Right ventricle myocardium inferior (tissue), 1 donor: ENCODE measurements around the gene AOX1. TPM values are rescaled to one million over a fixed set of nuclear protein-coding genes. Genes with fewer than 3 reads are reported as not detected.
"Not testable (repeated sequence)": the region's sequence is repeated elsewhere in the genome, so short reads cannot be mapped to it uniquely, and the experiment has no call there.

Experiments used
- ATAC-seq: fragments of 200-7000 bp; cut with Tn5 transposase; one replicate; pipeline ENCODE4 v1.9.1; 2020; ENCODE audit warnings: mild to moderate bottlenecking, moderate library complexity
- DNase-seq: peaks from one replicate; pipeline ENCODE4 v3.0.0; 2021; ENCODE audit errors: missing footprints
- intact Hi-C: fragments of 100-400 bp; cut with DNase I; formaldehyde crosslinking; loops from one replicate; pipeline ENCODE4 v1.11.0; 2022
- total RNA-seq: library from RNA; stranded (reverse); fragmentation: NEBNext Ultra II Directional; extraction: Animal tissue kit (Norgen Biotek cat#: 25700); gene quantifications from one replicate; pipeline ENCODE4 v1.2.1, GENCODE V29; 2021
- donor health status: DM: no; HTN: yes; CAD: no; lungs with severe emphysema.

Gene AOX1
- total RNA-seq, 1 donor from 2014 or later = 7.5 TPM

- no peak for ATAC-seq
- intact Hi-C loops = no loop called here
- no peak for DNase-seq
Measured at GRCh38 chr2:200658278-200658864, 72.6 kb downstream of the AOX1 start.

DNA sequence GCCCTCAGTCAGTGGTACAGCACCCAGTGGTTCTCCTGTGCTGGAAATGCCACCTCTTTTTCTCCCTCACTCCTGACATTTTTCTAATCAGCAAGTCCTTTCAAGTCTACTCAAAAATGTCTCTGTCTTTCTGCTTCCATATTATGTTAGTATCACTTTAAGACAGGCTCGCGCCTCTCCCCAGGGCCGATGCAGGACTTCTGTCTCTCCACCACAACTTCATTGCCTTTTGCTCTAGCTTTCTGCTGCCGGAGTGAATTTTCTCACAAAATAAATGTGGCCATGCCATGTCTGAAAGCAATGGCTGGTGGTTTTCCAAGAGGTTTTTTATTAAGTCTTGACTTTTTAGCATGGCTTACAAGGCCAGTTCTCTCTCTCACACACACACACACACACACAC, 73.6 kb downstream of the AOX1 start:
- ATAC-seq = no peak
- intact Hi-C loops = no loop called here
- DNase-seq = no peak

GRCh38 chr2:200661477-200661876, 75.7 kb downstream of the AOX1 start:
- DNase-seq = no peak
- no peak for ATAC-seq
- intact Hi-C loops = no loop called here

DNA sequence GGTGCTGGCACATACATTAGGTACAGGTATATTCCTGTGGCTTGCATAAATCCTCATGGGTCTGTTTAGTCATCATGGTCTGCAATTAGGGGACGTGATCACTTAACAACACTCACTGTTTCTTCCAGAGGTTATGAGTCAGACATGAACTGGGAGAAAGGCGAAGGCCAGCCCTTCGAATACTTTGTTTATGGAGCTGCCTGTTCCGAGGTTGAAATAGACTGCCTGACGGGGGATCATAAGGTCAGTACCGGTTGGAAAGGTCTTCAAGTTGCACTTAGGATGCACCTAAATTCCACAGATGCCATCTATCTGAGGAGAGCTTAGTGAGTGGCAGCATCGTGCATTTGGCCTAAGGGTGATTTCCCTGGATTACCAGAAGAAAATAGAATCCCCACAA, 76.9 kb downstream of the AOX1 start:
- no peak for DNase-seq
- ATAC-seq = no peak
- intact Hi-C loops = no loop called here

- DNase-seq (no peak), ATAC-seq (no peak)
- intact Hi-C loops = no loop called here
Measured at GRCh38 chr2:200664770-200665494, 79.1 kb downstream of the AOX1 start.

GRCh38 chr2:200665626-200666453, 80.0 kb downstream of the AOX1 start:
- ATAC-seq (no peak), DNase-seq (no peak)
- intact Hi-C loops = no loop called here

DNA sequence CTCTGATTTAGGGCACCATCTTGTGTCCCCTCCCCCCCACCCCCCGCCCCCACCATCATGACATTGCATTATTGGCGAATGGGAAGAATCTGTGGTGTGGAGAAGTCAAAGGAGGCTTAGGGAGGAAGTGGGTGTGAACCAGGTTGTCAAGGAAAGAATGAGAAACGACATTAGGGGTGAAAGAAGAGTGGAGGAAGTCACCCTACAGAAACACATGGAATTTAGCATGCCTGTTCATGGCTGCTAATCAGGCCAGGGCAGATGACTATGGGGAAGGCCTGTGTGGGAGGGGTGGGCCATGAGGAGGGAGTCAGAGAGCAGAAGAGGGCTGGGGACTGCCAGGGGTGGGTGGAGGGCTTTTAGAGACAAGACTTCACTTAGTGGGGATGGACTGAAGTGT, 81.6 kb downstream of the AOX1 start:
- ATAC-seq (no peak), DNase-seq (no peak)
- intact Hi-C loops = no loop called here

GRCh38 chr2:200668478-200668877, 82.7 kb downstream of the AOX1 start:
- intact Hi-C loops = no loop called here
- DNase-seq (no peak), ATAC-seq (no peak)

DNA sequence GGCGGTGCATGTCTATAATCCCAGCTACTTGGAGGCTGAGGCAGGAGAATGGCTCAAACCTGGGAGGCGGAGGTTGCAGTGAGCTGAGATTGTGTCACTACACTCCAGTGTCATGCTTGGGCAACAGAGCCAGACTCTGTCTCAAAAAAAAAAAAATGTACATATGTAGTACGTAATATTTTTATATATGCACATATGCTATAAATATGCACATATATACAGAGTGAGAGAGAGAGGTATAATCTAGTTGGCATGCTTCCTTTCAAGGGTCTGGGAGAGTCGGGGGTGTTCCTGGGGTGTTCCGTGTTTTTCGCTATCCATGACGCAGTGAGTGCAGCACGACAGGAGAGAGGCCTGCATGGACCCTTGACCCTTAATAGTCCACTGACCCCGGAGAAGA, 83.5 kb downstream of the AOX1 start:
- intact Hi-C loops = no loop called here
- no peak for ATAC-seq
- no peak for DNase-seq

DNA sequence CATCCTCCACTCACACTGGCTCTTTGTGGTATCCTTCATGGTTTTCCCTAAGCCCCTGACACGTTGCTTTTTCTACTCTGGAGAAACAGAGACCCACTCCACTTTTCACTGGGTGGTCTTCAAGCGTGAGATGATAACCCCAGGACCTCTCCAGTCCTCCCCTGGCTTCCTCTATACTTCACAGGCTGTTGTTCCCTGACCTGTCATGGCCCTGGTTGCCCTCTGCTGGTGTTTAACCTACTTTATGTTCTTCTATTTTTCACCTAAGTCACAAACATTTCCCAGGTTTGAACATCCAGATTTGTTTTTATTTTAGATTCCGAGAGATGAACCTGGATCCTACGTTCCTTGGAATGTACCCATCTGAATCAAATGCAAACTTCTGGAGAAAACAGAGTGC, 84.5 kb downstream of the AOX1 start:
- ATAC-seq (peak; percentile 23), DNase-seq (no peak)
- intact Hi-C loops = no loop called here

- ATAC-seq = no peak
- intact Hi-C loops = no loop called here
Measured at GRCh38 chr2:200670751-200671150, 84.9 kb downstream of the AOX1 start.

GRCh38 chr2:200673191-200673590, 87.4 kb downstream of the AOX1 start:
- intact Hi-C loops = no loop called here
- ATAC-seq (no peak), DNase-seq (no peak)

More at GRCh38 chr2:200670751-200671150, 84.9 kb downstream of the AOX1 start:
- no peak for DNase-seq

- ATAC-seq (no peak), DNase-seq (no peak)
- intact Hi-C loops = no loop called here
Measured at GRCh38 chr2:200674837-200675236, 89.0 kb downstream of the AOX1 start.

DNA sequence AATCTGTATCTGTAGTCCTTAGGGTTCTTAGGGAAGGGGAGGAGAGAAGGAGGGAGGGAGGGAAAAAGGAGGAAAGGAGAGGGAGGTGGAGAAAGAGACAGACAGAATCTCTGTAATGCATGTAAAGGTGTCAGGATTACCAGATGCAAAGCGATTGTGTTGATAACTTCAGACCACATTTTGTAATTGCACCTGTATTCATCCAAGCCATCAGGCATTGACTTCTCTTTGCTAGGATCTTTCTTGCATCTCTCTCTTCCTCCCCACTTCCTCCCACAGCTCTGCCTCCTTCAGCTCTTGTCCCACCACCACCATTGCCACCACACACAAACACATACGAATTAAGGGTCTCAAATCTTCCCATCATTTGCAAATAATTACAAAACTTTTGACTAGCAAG, 91.4 kb downstream of the AOX1 start:
- no peak for ATAC-seq
- intact Hi-C loops = no loop called here

GRCh38 chr2:200677721-200678532, 92.1 kb downstream of the AOX1 start:
- DNase-seq (peak; percentile 75), ATAC-seq (peak; percentile 73)
- intact Hi-C loops = no loop called here

More for the DNA sequence above, 91.4 kb downstream of the AOX1 start:
- no peak for DNase-seq

DNA sequence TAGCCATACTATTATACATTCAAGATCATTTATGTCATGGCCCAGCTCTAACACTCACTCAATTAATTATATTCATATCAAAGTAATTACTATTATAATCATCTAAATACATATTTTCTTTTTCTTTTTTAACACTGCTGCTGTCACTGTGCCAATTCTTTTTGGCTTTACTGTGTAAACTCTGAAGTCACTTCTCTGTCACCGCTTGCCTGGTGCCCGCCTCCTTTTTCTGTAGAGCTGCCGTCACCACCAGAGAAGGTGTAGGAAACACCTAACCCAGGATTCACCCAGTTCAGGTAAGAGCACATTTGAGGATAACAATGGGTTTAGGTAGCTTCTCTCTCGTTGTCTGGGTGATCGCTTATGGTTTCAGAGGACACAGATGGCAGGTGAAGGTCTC, 93.3 kb downstream of the AOX1 start:
- DNase-seq (no peak), ATAC-seq (no peak)
- intact Hi-C loops = no loop called here

- DNase-seq (no peak), ATAC-seq (no peak)
- intact Hi-C loops = no loop called here
Measured at GRCh38 chr2:200679535-200679934, 93.7 kb downstream of the AOX1 start.

- no peak for ATAC-seq
- intact Hi-C loops = no loop called here
- no peak for DNase-seq
Measured at GRCh38 chr2:200681697-200682096, 95.9 kb downstream of the AOX1 start.

- DNase-seq, intact Hi-C loops, ATAC-seq: not testable (repeated sequence)
Measured at GRCh38 chr2:200682407-200682806, 96.6 kb downstream of the AOX1 start.
